Fibroblast of skin of left quadriceps (primary cell): Measurements from ENCODE around the gene CCT6B.

ENCODE experiments used
- DNase-seq, 2 experiments: peaks; one replicate each; pipeline ENCODE4 v3.0.0-alpha.2; 2013; ENCODE audit warnings: low read depth in 2 of 2

The CCT6B gene

DNA sequence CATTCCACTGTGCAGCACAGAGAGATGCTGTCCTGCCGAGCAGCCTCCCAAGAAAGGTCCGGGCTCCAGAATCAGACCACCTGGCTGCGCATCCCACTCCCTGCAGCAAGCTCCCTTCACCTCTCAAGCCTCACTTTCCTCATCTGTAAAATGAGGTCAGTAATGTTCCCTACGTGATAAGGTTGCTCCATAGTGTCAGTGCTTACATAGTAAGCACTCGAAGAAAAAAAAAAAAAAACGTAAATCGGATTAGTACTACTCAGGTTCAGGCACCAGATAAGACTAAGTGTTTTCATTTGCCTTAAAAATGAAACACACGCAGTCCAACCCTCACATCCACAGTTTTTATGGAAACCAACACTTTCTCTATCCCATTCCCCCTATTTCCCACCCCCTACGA is 76.7 kb downstream of the CCT6B start:
- no peak for DNase-seq

DNA sequence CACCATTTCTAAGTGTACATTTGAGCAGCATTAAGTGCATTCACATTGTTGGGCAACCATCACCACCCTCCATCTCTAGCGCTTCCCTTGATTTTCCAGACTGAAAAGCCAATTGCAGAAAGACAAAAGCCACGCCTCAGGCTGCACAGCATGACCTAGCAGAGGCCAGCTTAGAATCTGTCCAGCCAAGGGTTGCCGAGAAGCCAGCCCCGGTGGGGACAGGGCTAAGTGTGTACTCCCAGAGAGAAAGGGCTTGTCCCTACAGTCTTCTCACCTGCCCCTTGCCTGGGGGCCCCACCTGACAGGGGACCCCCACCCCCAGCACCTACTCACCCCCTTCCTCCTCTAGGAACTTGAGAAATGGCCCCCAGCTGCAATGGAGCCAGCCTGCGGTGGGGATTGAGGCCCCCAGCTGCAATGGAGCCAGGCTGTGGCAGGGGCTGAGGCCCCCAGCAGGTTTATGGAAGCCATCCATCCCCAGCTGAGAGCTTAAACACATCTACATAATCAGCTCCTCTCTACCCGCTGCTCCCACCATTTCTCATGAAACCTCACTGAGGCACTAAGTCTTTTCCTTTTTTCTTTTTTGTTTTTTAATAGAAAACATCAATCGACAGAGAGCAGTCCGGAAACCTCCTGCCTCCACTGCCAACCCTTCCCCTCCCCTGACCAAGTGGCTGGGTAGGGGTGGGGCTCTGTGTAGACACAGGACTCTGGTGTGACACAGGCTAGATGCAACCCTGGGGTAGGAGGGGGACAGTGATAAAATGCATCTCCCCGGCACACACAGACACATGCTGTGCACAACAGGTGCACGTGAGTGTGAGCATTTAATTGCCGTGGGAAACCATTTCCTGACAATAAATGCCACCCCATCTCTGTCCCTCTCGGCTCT is 77.9 kb downstream of the CCT6B start:
- no peak for DNase-seq

DNA sequence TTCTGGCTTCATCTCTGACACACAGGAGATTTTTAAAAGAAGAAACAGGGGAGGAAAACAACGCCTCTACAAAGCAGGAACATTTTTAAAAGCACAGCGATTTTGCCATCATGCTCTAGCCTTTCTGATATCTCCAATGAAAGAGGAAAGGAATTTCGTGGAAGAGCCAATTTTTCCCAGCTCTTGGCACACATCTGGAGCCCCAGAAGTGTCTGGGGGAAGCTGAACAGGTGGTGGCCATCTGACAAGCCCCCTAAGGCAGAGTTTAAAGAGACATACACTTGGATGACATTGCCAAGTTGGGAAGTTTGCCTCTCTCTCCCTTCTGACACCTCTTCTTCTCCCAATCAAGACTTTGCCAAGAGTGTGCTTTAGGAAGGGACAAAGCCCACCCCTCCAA is 82.1 kb downstream of the CCT6B start:
- DNase-seq = no peak
